Pancreas (tissue), 10 donors: Measurements from ENCODE around the gene COA5. TPM values are rescaled to one million over a fixed set of nuclear protein-coding genes. Genes with fewer than 3 reads are reported as not detected.

Experiments
- ATAC-seq, 4 donors: fragments of 200-7000 bp; cut with Tn5 transposase; one replicate each; pipeline versions ENCODE4 v1.8.0 to v1.9.1; 2020; ENCODE audit warnings: mild to moderate bottlenecking in 4 of 4, moderate library complexity in 4 of 4
- DNase-seq, 6 donors: peaks; one replicate each; pipeline ENCODE4 v3.0.0-alpha.2; 2020
- FAIRE-seq: peaks from 2 replicates; lab custom pipeline; 2012; peaks lifted over from hg19 to GRCh38; lab: Jason Lieb, UNC
- H3K27ac ChIP-seq, 4 donors: fragments of 200-600 bp; sonication (generic); 1 replicate in 3 of 4; 2 replicates in 1 of 4; pipeline versions ENCODE4 v1.5.0 to v1.8.0; 2020
- H3K27me3 ChIP-seq, 4 donors: fragments of 200-600 bp; one replicate each; pipeline ENCODE4 v1.8.0; 2021
- H3K36me3 ChIP-seq, 3 donors: fragments of 200-600 bp; sonication (generic) in 1 of 3; one replicate each; pipeline versions ENCODE4 v1.5.0 to v1.8.0; 2020 to 2021
- H3K4me1 ChIP-seq, 3 donors: fragments of 200-600 bp; one replicate each; pipeline ENCODE4 v1.8.0; 2021
- H3K4me3 ChIP-seq, 4 donors: fragments of 200-600 bp; sonication (generic) in 2 of 4; one replicate each; pipeline versions ENCODE4 v1.5.0 to v1.8.0; 2020 to 2021
- H3K9me3 ChIP-seq, 4 donors: fragments of 200-600 bp; one replicate each; pipeline ENCODE4 v1.8.0; 2021
- CTCF ChIP-seq, 4 donors: fragments of 200-600 bp; sonication (generic) in 3 of 4; IDR thresholded peaks; one replicate each; pipeline versions ENCODE4 v1.5.0 to v1.8.0; 2021; ENCODE audit warnings: antibody characterized with exemption in 4 of 4
- WGBS, 2 donors: extraction: QIAGEN DNeasy Blood & Tissue Kit; methylation state at CpG; one replicate each; pipeline ENCODE4 v1.1.7; 2013; 5-methylcytosine and 5-hydroxymethylcytosine counted together
- intact Hi-C, 3 donors: fragments of 100-400 bp; cut with DNase I; formaldehyde crosslinking; loops; one replicate each; pipeline versions ENCODE4 v1.11.1 to v1.14.2; 2022
- polyA plus RNA-seq, 2 donors: library from polyadenylated mRNA; stranded (reverse); fragments of 200-250 nt; gene quantifications; one replicate each; pipeline ENCODE4 v1.2.3, GENCODE V29; 2013
- total RNA-seq, 6 donors: library from RNA; stranded (reverse); fragmentation: NEBNext Ultra II Directional in 4 of 6; extraction: Animal tissue kit (Norgen Biotek cat#: 25700) in 4 of 6; gene quantifications; one replicate each; pipeline versions ENCODE4 v1.2.1 to v1.2.4, GENCODE V29; 2021 to 2023
- donor health status: healthy with polysubstance abuse.
- donor health status: DM: no; HTN: no; CAD: no; lungs with moderate emphysema.
- donor health status: DM: no; HTN: no; CAD: no.
- donor health status: control.
- donor health status: control.
- donor health status: Bipolar disorder and iron deficiency.
- donor health status: DM: yes; HTN: yes; CAD: no.
- donor health status: DM: no; HTN: no; CAD: no.
- donor health status: DM: no; HTN: no; CAD: no.
- donor health status: DM: yes; HTN: yes; CAD: no.

COA5 gene
- total and polyA plus RNA-seq, 8 donors, result 9.3 to 41.0 (median 12.5) TPM

- WGBS, 2 donors, result 88 to 92% methylated on average over 5 of the region's 5 CpGs
- Histone ChIP-seq H3K4me1 (no peaks in the 10 kb centered on the region), H3K27ac (no peak overlapping the region), H3K4me3 (no peak overlapping the region), H3K9me3 (no peaks in the 10 kb centered on the region), H3K27me3 (no peaks in the 10 kb centered on the region), H3K36me3 (peaks cover 0 to 6% (median 0%) of the 10 kb centered on the region in 3 donors)
- ATAC-seq, result peak in 1 of 4 donors; percentile 33
- FAIRE-seq, result no peak
- DNase-seq, result no peak
- no peak for TF ChIP-seq CTCF (IDR thresholded peaks at IDR 0.05)
- intact Hi-C loops, result no loop called here
Observed at GRCh38 chr2:98556344-98557033, 51.8 kb downstream of the COA5 start.

GRCh38 chr2:98555696-98556095 lies 52.6 kb downstream of the COA5 start:
- no peak overlapping the region for H3K27ac ChIP-seq
- DNase-seq (no peak), ATAC-seq (no peak), FAIRE-seq (no peak)
- intact Hi-C loops, result no loop called here
- no peaks in the 10 kb centered on the region for H3K27me3 ChIP-seq
- H3K36me3 ChIP-seq, result peaks cover 0 to 6% (median 0%) of the 10 kb centered on the region in 3 donors
- H3K4me3 ChIP-seq, result no peak overlapping the region
- no peaks in the 10 kb centered on the region for H3K4me1 ChIP-seq
- WGBS, 2 donors, result 84 to 90% methylated on average over 8 of the region's 8 CpGs
- no peak for TF ChIP-seq CTCF (IDR thresholded peaks at IDR 0.05)
- H3K9me3 ChIP-seq, result no peaks in the 10 kb centered on the region

GRCh38 chr2:98554116-98554861 lies 54.0 kb downstream of the COA5 start:
- DNase-seq (no peak), FAIRE-seq (no peak), ATAC-seq (no peak)
- Histone ChIP-seq H3K9me3 (no peaks in the 10 kb centered on the region), H3K4me3 (no peak overlapping the region), H3K27ac (no peak overlapping the region), H3K36me3 (peaks cover 0 to 6% (median 0%) of the 10 kb centered on the region in 3 donors), H3K27me3 (no peaks in the 10 kb centered on the region), H3K4me1 (no peaks in the 10 kb centered on the region)
- WGBS, 2 donors, result 80 to 87% methylated on average over 10 of the region's 10 CpGs
- intact Hi-C loops, result no loop called here
- TF ChIP-seq CTCF (IDR thresholded peaks at IDR 0.05), result no peak

- Histone ChIP-seq H3K36me3 (peaks cover 0 to 6% (median 0%) of the 10 kb centered on the region in 3 donors), H3K9me3 (no peaks in the 10 kb centered on the region), H3K4me3 (no peak overlapping the region), H3K27me3 (no peaks in the 10 kb centered on the region), H3K4me1 (no peaks in the 10 kb centered on the region), H3K27ac (no peak overlapping the region)
- TF ChIP-seq CTCF (IDR thresholded peaks at IDR 0.05), result no peak
- WGBS, 2 donors, result 91 to 98% methylated on average over 7 of the region's 7 CpGs
- DNase-seq (no peak), ATAC-seq (no peak), FAIRE-seq (no peak)
- intact Hi-C loops, result no loop called here
Observed at GRCh38 chr2:98552499-98553179, 55.7 kb downstream of the COA5 start.
